ENCODE results near the gene ITGA1. TPM values are rescaled to one million over a fixed set of nuclear protein-coding genes. Genes with fewer than 3 reads are reported as not detected.

The ITGA1 gene
- total and polyA plus RNA-seq, 2 of the 8 experiments (the other 6 are each of a cell fraction or from before 2014, with no cell fraction given): 2.3 to 9.0 TPM

Small RNA genes within 50 kb of the gene (small RNA-seq; reads per million reads assigned to genes)
- gene B3GNTL1P1 (ENCODE audit: insufficient read depth): not detected

Other genes starting within 250 kb of the ITGA1 start
- gene PELO, start within 50 bp of the ITGA1 start, total RNA-seq (2021; fragmentation: NEBNext Ultra II Directional; extraction: Animal tissue kit (Norgen Biotek cat#: 25700)): 17.0 and 18.5 TPM in 2 replicates
- 9.8 and 10.8 TPM in 2 replicates for gene PELO, start within 50 bp of the ITGA1 start, polyA plus RNA-seq (2011; rRNA removed)
- gene ITGA2, start 201.4 kb downstream of the ITGA1 start, total RNA-seq (2021; fragmentation: NEBNext Ultra II Directional; extraction: Animal tissue kit (Norgen Biotek cat#: 25700)): 7.2 and 7.7 TPM in 2 replicates
- gene ITGA2, start 201.4 kb downstream of the ITGA1 start, polyA plus RNA-seq (2011; rRNA removed): 1.0 and 1.4 TPM in 2 replicates